B cell (primary cell): Measurements from ENCODE around the gene ARID4B. TPM values are rescaled to one million over a fixed set of nuclear protein-coding genes. Genes with fewer than 3 reads are reported as not detected.
A peak's percentile ranks its signal among the peaks of the same experiment; 100 is the strongest.

ENCODE experiments used
- ATAC-seq: fragments of 200-7000 bp; cut with Tn5 transposase; one replicate; pipeline ENCODE4 v1.10.0; 2021; ENCODE audit warnings: low read depth, mild to moderate bottlenecking, moderate number of reproducible peaks, moderate library complexity
- CTCF ChIA-PET: fragments of 350-600 bp; sonication (Branson Sonifier 250); formaldehyde crosslinking; loops from one replicate; lab custom pipeline; 2021; ENCODE audit warnings: antibody characterized with exemption, inconsistent platforms; lab: Charles Lee
- POLR2A ChIA-PET: fragments of 350-600 bp; sonication (Branson Sonifier 250); formaldehyde crosslinking; loops from one replicate; lab custom pipeline; 2021; ENCODE audit warnings: antibody characterized with exemption; lab: Charles Lee
- DNase-seq: peaks from one replicate; pipeline ENCODE4 v3.0.0; 2013
- H2AFZ ChIP-seq: 2 replicates; pipeline ENCODE4 v1.6.1; 2012; ENCODE audit warnings: mild to moderate bottlenecking, low read depth, low read length; ENCODE audit not compliant: insufficient read depth, poor library complexity, severe bottlenecking
- H3K27ac ChIP-seq, 2 donors: 1 replicate in 1 of 2; 2 replicates in 1 of 2; pipeline ENCODE4 v1.5.1; 2012 to 2013; ENCODE audit warnings: low read length in 2 of 2, mild to moderate bottlenecking in 2 of 2, moderate library complexity in 1 of 2
- H3K27me3 ChIP-seq, 4 experiments: fragments of 200-600 bp in 1 of 4; sonication (generic) in 1 of 4; replicated peaks in 1 of 4; 1 replicate in 2 of 4; 2 replicates in 2 of 4; pipeline versions ENCODE4 v1.6.1 to v1.7.0; 2013 to 2016; ENCODE audit warnings: low read length in 3 of 4, mild to moderate bottlenecking in 2 of 4, mixed read lengths in 1 of 4, moderate library complexity in 1 of 4; ENCODE audit not compliant: insufficient read depth in 4 of 4, control insufficient read depth in 3 of 4; ENCODE audit errors: control extremely low read depth in 1 of 4
- H3K36me3 ChIP-seq, 2 experiments: replicated peaks in 1 of 2; 1 replicate in 1 of 2; 2 replicates in 1 of 2; pipeline versions ENCODE4 v1.6.1 to v1.7.1; 2013; ENCODE audit warnings: low read length in 1 of 2; ENCODE audit not compliant: insufficient read depth in 2 of 2, control insufficient read depth in 1 of 2; ENCODE audit errors: control extremely low read depth in 1 of 2, extremely low read depth in 1 of 2
- H3K4me1 ChIP-seq, 2 donors: fragments of 200-600 bp in 1 of 2; sonication (generic) in 1 of 2; 1 replicate in 1 of 2; 2 replicates in 1 of 2; pipeline versions ENCODE4 v1.5.1 to v1.6.1; 2013 to 2017; ENCODE audit warnings: low read length in 2 of 2; ENCODE audit not compliant: control insufficient read depth in 2 of 2, insufficient read depth in 2 of 2
- H3K4me2 ChIP-seq: replicated peaks from 2 replicates; pipeline ENCODE3; 2012; ENCODE audit warnings: mild to moderate bottlenecking, low read depth, low read length; ENCODE audit not compliant: poor library complexity, severe bottlenecking
- H3K4me3 ChIP-seq, 5 experiments: fragments of 200-600 bp in 1 of 5; sonication (generic) in 1 of 5; 1 replicate in 3 of 5; 2 replicates in 2 of 5; pipeline versions ENCODE4 v1.5.1 to v1.7.0; 2011 to 2016; ENCODE audit warnings: low read length in 4 of 5, mild to moderate bottlenecking in 4 of 5, low read depth in 2 of 5, control low read depth in 1 of 5, moderate library complexity in 1 of 5; ENCODE audit not compliant: insufficient read depth in 1 of 5; ENCODE audit errors: control extremely low read depth in 1 of 5, extremely low read depth in 1 of 5
- H3K79me2 ChIP-seq: fragments of 200-600 bp; sonication (generic); one replicate; pipeline ENCODE4 v1.6.0; 2016; ENCODE audit warnings: low read length; ENCODE audit not compliant: control insufficient read depth, insufficient read depth
- H3K9ac ChIP-seq: fragments of 200-600 bp; sonication (generic); 2 replicates; pipeline ENCODE4 v1.6.1; 2017; ENCODE audit warnings: mild to moderate bottlenecking, low read length, moderate library complexity
- H3K9me3 ChIP-seq, 3 donors: one replicate each; pipeline versions ENCODE4 v1.6.1 to v1.7.1; 2013; ENCODE audit warnings: low read length in 2 of 3; ENCODE audit not compliant: control insufficient read depth in 2 of 3, insufficient read depth in 1 of 3; ENCODE audit errors: control extremely low read depth in 1 of 3
- H4K20me1 ChIP-seq: 2 replicates; pipeline ENCODE4 v1.6.0; 2012; ENCODE audit warnings: mild to moderate bottlenecking, low read length; ENCODE audit not compliant: insufficient read depth, control insufficient read depth, poor library complexity, severe bottlenecking
- H3K27ac Mint-ChIP-seq: one replicate; pipeline ENCODE4 v1.8.0; 2021; ENCODE audit warnings: mixed read lengths
- H3K27me3 Mint-ChIP-seq: one replicate; pipeline ENCODE4 v1.8.0; 2021; ENCODE audit warnings: mixed read lengths
- H3K4me1 Mint-ChIP-seq: one replicate; pipeline ENCODE4 v1.8.0; 2021; ENCODE audit warnings: mixed read lengths
- H3K4me3 Mint-ChIP-seq: one replicate; pipeline ENCODE4 v1.8.0; 2021; ENCODE audit warnings: mixed read lengths
- H3K9me3 Mint-ChIP-seq: one replicate; pipeline ENCODE4 v1.8.0; 2022; ENCODE audit warnings: mixed read lengths; ENCODE audit not compliant: insufficient read depth
- CTCF ChIP-seq: fragments of 200-600 bp; IDR thresholded peaks from one replicate; pipeline ENCODE4 v1.8.0; 2022; ENCODE audit warnings: antibody characterized with exemption, mild to moderate bottlenecking
- EZH2 ChIP-seq: IDR thresholded peaks from 2 replicates; pipeline ENCODE4 v1.6.1; 2012; ENCODE audit warnings: borderline replicate concordance, low read depth, mild to moderate bottlenecking, moderate library complexity, low read length; ENCODE audit not compliant: insufficient read depth, poor library complexity, severe bottlenecking
- WGBS: methylation state at CpG from one replicate; pipeline ENCODE4 v1.1.5; 2013; ENCODE audit warnings: missing lambda C conversion rate; ENCODE audit not compliant: insufficient coverage; 5-methylcytosine and 5-hydroxymethylcytosine counted together
- intact Hi-C: fragments of 100-400 bp; cut with micrococcal nuclease; formaldehyde crosslinking; loops from one replicate; pipeline ENCODE4 v1.10.0; 2022
- polyA plus RNA-seq: library from polyadenylated mRNA; depleted of rRNA; stranded (reverse); fragments of >200 nt; gene quantifications from 2 replicates; pipeline ENCODE4 v1.2.3, GENCODE V29; 2012
- total RNA-seq, 2 donors: library from RNA; stranded (reverse); fragments of 120-200 nt in 1 of 2; gene quantifications; 1 replicate in 1 of 2; 2 replicates in 1 of 2; pipeline versions ENCODE4 v1.2.3 to v1.2.4, GENCODE V29; 2013 to 2022

The ARID4B gene
- total and polyA plus RNA-seq, 2 donors (not counting 1 experiment from before 2014, with no cell fraction given): 13.2 to 110 TPM

DNA sequence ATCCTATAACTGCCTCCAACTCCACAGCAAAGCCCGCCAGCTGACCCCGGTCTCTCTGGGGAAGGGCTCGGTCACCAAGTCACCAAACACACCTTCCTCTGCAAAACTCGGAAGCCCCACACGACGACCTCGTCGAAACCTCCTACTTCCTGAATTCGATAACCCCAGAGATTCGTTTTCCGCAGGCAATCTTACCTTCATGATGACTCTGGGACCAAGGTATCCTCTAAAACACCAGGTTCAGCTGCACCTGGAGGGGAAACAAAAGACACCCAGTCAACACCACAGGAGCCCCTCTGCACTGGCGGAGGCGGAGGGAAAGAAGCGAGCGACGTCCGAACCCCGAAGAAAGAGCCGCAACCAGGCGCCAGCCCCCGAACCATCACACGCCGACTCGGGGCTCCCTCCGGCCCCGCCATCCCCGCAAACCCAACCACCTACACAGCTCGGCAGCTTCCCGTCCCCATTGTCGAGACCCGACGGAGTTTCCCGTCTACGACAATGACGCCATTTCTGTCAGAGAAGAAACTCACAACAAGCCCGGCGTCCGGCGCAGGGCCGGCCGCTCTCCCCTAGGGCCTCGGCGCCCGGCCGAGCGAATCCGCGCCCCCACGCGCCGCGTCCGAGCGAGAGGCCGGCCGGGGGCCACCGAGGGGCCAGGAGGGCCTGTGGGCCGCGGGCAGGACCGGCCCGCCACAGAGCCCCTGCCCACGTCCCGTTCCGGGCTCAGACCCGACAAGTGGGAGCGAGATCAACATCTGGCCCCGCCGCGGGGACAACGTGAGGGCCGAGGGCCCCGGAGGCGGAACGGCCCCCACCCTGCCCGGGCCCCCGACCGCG is 1.0 kb downstream of the ARID4B start:
- peak overlapping the region; percentile 63 for H2AFZ ChIP-seq
- H3K9ac ChIP-seq: peak overlapping the region; percentile 96
- peaks cover 50% of the 10 kb centered on the region for H3K4me1 Mint-ChIP-seq
- H3K27me3 Mint-ChIP-seq: no peaks in the 10 kb centered on the region
- peak overlapping the region; percentile 75 for H3K4me2 ChIP-seq
- WGBS: under 1% methylated on average over 74 of the region's 78 CpGs
- H3K79me2 ChIP-seq: peaks cover 89% of the 10 kb centered on the region
- CTCF ChIA-PET: interaction anchor here (0.8 to 2.7 kb wide), 3 partner anchors 51 to 90 kb away, joined by 3 to 8 read pairs (median 3); no protein-coding TSS in a partner anchor
- ATAC-seq (peak; percentile 3), DNase-seq (peak; percentile 85)
- H3K27me3 ChIP-seq: no peaks in the 10 kb centered on the region
- peaks cover 63% of the 10 kb centered on the region for H4K20me1 ChIP-seq
- POLR2A ChIA-PET: interaction anchor here (0.6 to 1.4 kb wide), 3 partner anchors 13 to 48 kb away, joined by 3 to 4 read pairs (median 3); no protein-coding TSS in a partner anchor
- no peaks in the 10 kb centered on the region for H3K9me3 Mint-ChIP-seq
- H3K27ac ChIP-seq: peak overlapping the region; percentile 89 to 98
- peak overlapping the region; percentile 99 for H3K4me3 Mint-ChIP-seq
- peaks cover under 1 to 4% of the 10 kb centered on the region in 2 experiments for H3K36me3 ChIP-seq
- intact Hi-C loops: loop anchor here (5.0 to 10.0 kb wide), 4 partner anchors 90 to 1468 kb away; partner anchors contain the start of genes IRF2BP2 and MTR
- H3K4me1 ChIP-seq: peaks cover 44 to 59% of the 10 kb centered on the region in 2 donors
- no peaks in the 10 kb centered on the region for H3K9me3 ChIP-seq
- peak overlapping the region; percentile 98 for H3K27ac Mint-ChIP-seq
- H3K4me3 ChIP-seq: peak overlapping the region; percentile 73 to 99 (median 93)
- TF ChIP-seq EZH2: no peak
- no peak for TF ChIP-seq CTCF
